ENCODE results near the gene UXT.
"Not testable (repeated sequence)": the region's sequence is repeated elsewhere in the genome, so short reads cannot be mapped to it uniquely, and the experiment has no call there.

Gene UXT

GRCh38 chrX:47608130-47608810 is 50.7 kb downstream of the UXT start:
- Histone ChIP-seq H3K4me3 (no peak overlapping the region), H3K27ac (peak overlapping the region in 7 of 11 experiments; percentile 26 to 49 (median 40); a peak in 8 of 22 replicates), H4K20me1 (no peaks in the 10 kb centered on the region; a peak in 5 of 22 replicates), H3K9me3 (replicated peaks in 1 of 11) (peaks cover 0 to 21% (median 11%) of the 10 kb centered on the region in 11 experiments; a peak in 10 of 22 replicates), H3K27me3 (peaks cover 10 to 75% (median 47%) of the 10 kb centered on the region in 11 experiments; a peak in 17 of 22 replicates), H3K4me1 (peaks cover 0 to 33% (median 17%) of the 10 kb centered on the region in 10 experiments; a peak in 18 of 20 replicates), H3K9ac (no peak overlapping the region; a peak in 2 of 22 replicates), H3K4me2 (peak overlapping the region; percentile 14 to 66 (median 51); a peak in 18 of 22 replicates), H3K36me3 (no peaks in the 10 kb centered on the region)
- TF ChIP-seq Cebpa-rat (IDR thresholded peaks at IDR 0.05) = no peak

- TF ChIP-seq Cebpa-rat (IDR thresholded peaks at IDR 0.05) = no peak
- Histone ChIP-seq H4K20me1 (no peaks in the 10 kb centered on the region; a peak in 5 of 22 replicates), H3K27me3 (peaks cover 14 to 72% (median 45%) of the 10 kb centered on the region in 11 experiments; a peak in 18 of 22 replicates), H3K9me3 (replicated peaks in 1 of 11) (peaks cover 0 to 21% (median 11%) of the 10 kb centered on the region in 11 experiments; a peak in 10 of 22 replicates), H3K36me3 (no peaks in the 10 kb centered on the region), H3K4me2 (0 out of 22 replicates have a peak overlapping the region, but pooled peaks of 1 of the 11 experiments have one; percentile 51), H3K4me3 (no peak overlapping the region), H3K4me1 (peaks cover 0 to 33% (median 17%) of the 10 kb centered on the region in 10 experiments; a peak in 18 of 20 replicates), H3K27ac (no peak overlapping the region), H3K9ac (no peak overlapping the region)
These were observed 51.9 kb downstream of the UXT start for GRCh38 chrX:47607091-47607490.

DNA sequence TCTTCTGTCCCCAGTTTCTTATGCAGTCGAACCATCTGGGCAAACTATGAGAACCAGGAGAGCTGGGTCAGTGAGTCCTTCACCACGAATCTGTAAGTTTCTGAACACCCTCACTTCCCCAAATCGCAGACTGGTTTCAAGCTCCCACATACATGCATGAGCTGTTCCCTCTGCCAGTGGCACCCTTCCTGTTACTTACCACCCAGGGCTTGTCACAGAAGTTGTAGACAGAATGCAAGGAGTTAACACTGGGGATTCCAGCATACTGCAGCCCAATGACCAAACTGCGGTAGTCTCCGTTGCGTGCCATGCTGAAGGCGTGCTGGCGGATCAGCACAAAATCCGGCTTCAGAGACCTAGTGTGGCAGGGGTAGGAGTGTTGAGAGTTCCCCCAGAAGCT is 54.0 kb downstream of the UXT start:
- H3K27ac ChIP-seq = no peak overlapping the region
- no peak for TF ChIP-seq Cebpa-rat (IDR thresholded peaks at IDR 0.05)
- peaks cover 0 to 33% (median 17%) of the 10 kb centered on the region in 10 experiments; a peak in 18 of 20 replicates for H3K4me1 ChIP-seq
- no peaks in the 10 kb centered on the region for H3K36me3 ChIP-seq
- H3K27me3 ChIP-seq = peaks cover 14 to 68% (median 47%) of the 10 kb centered on the region in 11 experiments; a peak in 21 of 22 replicates
- no peak overlapping the region for H3K4me3 ChIP-seq
- no peaks in the 10 kb centered on the region; a peak in 3 of 22 replicates for H4K20me1 ChIP-seq
- H3K9ac ChIP-seq = no peak overlapping the region
- peaks cover 7 to 24% (median 10%) of the 10 kb centered on the region in 11 experiments; a peak in 21 of 22 replicates for H3K9me3 ChIP-seq (replicated peaks in 1 of 11)
- H3K4me2 ChIP-seq = peak overlapping the region in 4 of 11 experiments; percentile 26 to 56 (median 44); a peak in 7 of 22 replicates

DNA sequence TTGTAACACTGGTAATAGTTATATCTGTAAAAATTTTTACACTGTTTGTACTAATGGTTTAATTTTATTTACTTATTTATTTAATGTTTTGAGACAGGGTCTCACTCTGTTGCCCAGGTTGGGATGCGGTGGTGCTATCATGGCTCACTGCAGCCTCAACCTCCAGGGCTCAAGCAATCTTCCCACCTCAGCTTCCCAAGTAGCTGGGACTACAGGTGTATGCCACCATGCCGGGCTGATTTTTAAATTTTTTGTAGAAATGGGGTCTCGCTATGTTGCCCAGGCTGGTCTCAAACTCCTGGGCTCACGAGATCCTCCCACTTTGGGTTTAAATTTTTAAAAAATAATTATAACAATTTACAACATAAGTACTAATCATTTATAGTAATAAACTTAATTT is 55.9 kb downstream of the UXT start:
- not testable (repeated sequence) for H3K9ac ChIP-seq, H3K4me2 ChIP-seq, H3K4me3 ChIP-seq, H3K36me3 ChIP-seq, H3K27ac ChIP-seq, H4K20me1 ChIP-seq
- H3K4me1 ChIP-seq = peaks cover 0 to 19% (median 10%) of the 10 kb centered on the region in 10 experiments; a peak in 17 of 20 replicates
- peaks cover 12 to 70% (median 48%) of the 10 kb centered on the region in 11 experiments; a peak in 21 of 22 replicates for H3K27me3 ChIP-seq
- peaks cover 16 to 33% (median 25%) of the 10 kb centered on the region in 11 experiments for H3K9me3 ChIP-seq (replicated peaks in 1 of 11)

Data from BLaER1 treated with 17β-estradiol and CSF1 and Interleukin-3, amounts not matched to agents 10 nM and 100 nM (cell line).